ENCODE measurements around the gene FOXD3. TPM values are rescaled to one million over a fixed set of nuclear protein-coding genes. Genes with fewer than 3 reads are reported as not detected.
"Not testable (repeated sequence)": the region's sequence is repeated elsewhere in the genome, so short reads cannot be mapped to it uniquely, and the experiment has no call there.

Gene FOXD3
- total and polyA plus RNA-seq, 3 experiments from 2014 or later: not detected

DNA sequence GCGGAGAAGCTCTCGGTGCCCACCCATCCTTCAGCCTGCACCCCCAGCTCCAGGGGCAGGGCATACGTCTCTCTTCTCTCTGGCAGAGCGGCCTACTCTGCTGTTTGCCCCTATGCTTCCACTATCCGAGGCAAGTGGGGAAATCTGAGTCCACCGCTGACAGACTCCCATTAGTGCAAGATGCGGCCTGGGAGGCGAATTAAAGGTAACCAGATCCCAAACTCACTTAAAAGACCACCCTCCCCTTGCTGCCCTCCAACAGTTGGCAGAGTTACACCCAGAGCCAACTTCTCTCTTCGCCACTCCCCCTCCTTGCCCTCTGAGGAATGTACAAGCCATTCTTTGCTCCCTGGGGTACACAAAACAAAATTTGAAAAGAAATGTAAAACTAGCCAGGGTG lies 6.4 kb downstream of the FOXD3 start:
- Histone ChIP-seq H3K4me3 (ENCODE audit: low read length) (no peak overlapping the region), H3K9me3 (ENCODE audit: low read length) (no peaks in the 10 kb centered on the region), H3K27ac (ENCODE audit: low read depth, low read length) (no peak overlapping the region), H3K27me3 (ENCODE audit: insufficient read depth, low read length, poor library complexity, severe bottlenecking) (peaks cover 68% of the 10 kb centered on the region), H3K36me3 (ENCODE audit: insufficient read depth, low read length) (no peaks in the 10 kb centered on the region), H3K4me1 (ENCODE audit: insufficient read depth, low read length) (peaks cover 9% of the 10 kb centered on the region)
- DNase-seq: no peak
- H3K36me3 Mint-ChIP-seq: peaks cover 0 to 7% (median 0%) of the 10 kb centered on the region in 3 donors
- H3K27me3 Mint-ChIP-seq: peaks cover 72 to 84% of the 10 kb centered on the region in 2 donors
- H3K9me3 Mint-ChIP-seq: peaks cover 4 to 47% (median 34%) of the 10 kb centered on the region in 5 donors
- peaks cover 19 to 33% (median 22%) of the 10 kb centered on the region in 3 donors for H3K4me1 Mint-ChIP-seq
- CTCF ChIA-PET: no interaction called here
- POLR2A ChIA-PET: no interaction called here
- H3K4me3 Mint-ChIP-seq: peak overlapping the region in 1 of 7 donors; percentile 63
- peak overlapping the region in 1 of 8 donors; percentile 69 for H3K27ac Mint-ChIP-seq

- H3K9me3 Mint-ChIP-seq: peaks cover 4 to 42% (median 29%) of the 10 kb centered on the region in 5 donors
- peaks cover 0 to 7% (median 0%) of the 10 kb centered on the region in 3 donors for H3K36me3 Mint-ChIP-seq
- H3K9me3 ChIP-seq (ENCODE audit: low read length): no peaks in the 10 kb centered on the region
- H3K27me3 ChIP-seq (ENCODE audit: insufficient read depth, low read length, poor library complexity, severe bottlenecking): peaks cover 62% of the 10 kb centered on the region
- peaks cover 74 to 89% of the 10 kb centered on the region in 2 donors for H3K27me3 Mint-ChIP-seq
- H3K4me1 Mint-ChIP-seq: peaks cover 17 to 28% (median 18%) of the 10 kb centered on the region in 3 donors
- H3K4me1 ChIP-seq (ENCODE audit: insufficient read depth, low read length): peaks cover 9% of the 10 kb centered on the region
- H3K27ac ChIP-seq (ENCODE audit: low read depth, low read length): no peak overlapping the region
- peak overlapping the region in 1 of 8 donors; percentile 67 for H3K27ac Mint-ChIP-seq
- ChIA-PET CTCF (no interaction called here), POLR2A (no interaction called here)
- peak overlapping the region in 5 of 7 donors; percentile 39 to 73 (median 58) for H3K4me3 Mint-ChIP-seq
- DNase-seq: peak in 1 of 5 donors; percentile 3
- H3K4me3 ChIP-seq (ENCODE audit: low read length): no peak overlapping the region
- no peaks in the 10 kb centered on the region for H3K36me3 ChIP-seq (ENCODE audit: insufficient read depth, low read length)
Observed at GRCh38 chr1:63329621-63330330, 7.4 kb downstream of the FOXD3 start.

GRCh38 chr1:63330331-63330916 lies 8.1 kb downstream of the FOXD3 start:
- Histone ChIP-seq H3K36me3 (ENCODE audit: insufficient read depth, low read length) (no peaks in the 10 kb centered on the region), H3K27ac (ENCODE audit: low read depth, low read length) (no peak overlapping the region), H3K27me3 (ENCODE audit: insufficient read depth, low read length, poor library complexity, severe bottlenecking) (peaks cover 65% of the 10 kb centered on the region), H3K9me3 (ENCODE audit: low read length) (no peaks in the 10 kb centered on the region), H3K4me3 (ENCODE audit: low read length) (no peak overlapping the region), H3K4me1 (ENCODE audit: insufficient read depth, low read length) (peaks cover 9% of the 10 kb centered on the region)
- ChIA-PET POLR2A (no interaction called here), CTCF (no interaction called here)
- Mint-ChIP-seq H3K4me1 (peaks cover 17 to 24% (median 18%) of the 10 kb centered on the region in 3 donors), H3K27me3 (peaks cover 67 to 90% of the 10 kb centered on the region in 2 donors), H3K4me3 (peak overlapping the region in 5 of 7 donors; percentile 14 to 81 (median 58)), H3K36me3 (peaks cover 0 to 7% (median 0%) of the 10 kb centered on the region in 3 donors), H3K27ac (peak overlapping the region in 2 of 8 donors; percentile 3 to 55), H3K9me3 (peaks cover 4 to 39% (median 29%) of the 10 kb centered on the region in 5 donors)
- no peak for DNase-seq

GRCh38 chr1:63342402-63342801 lies 20.0 kb downstream of the FOXD3 start:
- POLR2A ChIA-PET: no interaction called here
- Mint-ChIP-seq H3K4me1 (no peaks in the 10 kb centered on the region), H3K27me3 (peaks cover 34 to 47% of the 10 kb centered on the region in 2 donors), H3K27ac (no peak overlapping the region), H3K36me3 (no peaks in the 10 kb centered on the region), H3K9me3 (peaks cover 0 to 2% (median 0%) of the 10 kb centered on the region in 5 donors), H3K4me3 (no peak overlapping the region)
- CTCF ChIA-PET: no interaction called here
- H3K9me3 ChIP-seq (ENCODE audit: low read length): no peaks in the 10 kb centered on the region
- H3K27ac ChIP-seq (ENCODE audit: low read depth, low read length): no peak overlapping the region
- no peaks in the 10 kb centered on the region for H3K36me3 ChIP-seq (ENCODE audit: insufficient read depth, low read length)
- no peaks in the 10 kb centered on the region for H3K4me1 ChIP-seq (ENCODE audit: insufficient read depth, low read length)
- H3K27me3 ChIP-seq (ENCODE audit: insufficient read depth, low read length, poor library complexity, severe bottlenecking): peaks cover 3% of the 10 kb centered on the region
- DNase-seq: no peak
- no peak overlapping the region for H3K4me3 ChIP-seq (ENCODE audit: low read length)

GRCh38 chr1:63343922-63344321 lies 21.6 kb downstream of the FOXD3 start:
- H3K4me3 ChIP-seq (ENCODE audit: low read length): no peak overlapping the region
- H3K27ac ChIP-seq (ENCODE audit: low read depth, low read length): no peak overlapping the region
- H3K27me3 Mint-ChIP-seq: peaks cover 32 to 47% of the 10 kb centered on the region in 2 donors
- CTCF ChIA-PET: no interaction called here
- peaks cover 3% of the 10 kb centered on the region for H3K27me3 ChIP-seq (ENCODE audit: insufficient read depth, low read length, poor library complexity, severe bottlenecking)
- no peaks in the 10 kb centered on the region for H3K36me3 ChIP-seq (ENCODE audit: insufficient read depth, low read length)
- H3K27ac Mint-ChIP-seq: no peak overlapping the region
- H3K4me1 ChIP-seq (ENCODE audit: insufficient read depth, low read length): no peaks in the 10 kb centered on the region
- H3K4me3 Mint-ChIP-seq: no peak overlapping the region
- peaks cover 0 to 2% (median 0%) of the 10 kb centered on the region in 5 donors for H3K9me3 Mint-ChIP-seq
- H3K36me3 Mint-ChIP-seq: no peaks in the 10 kb centered on the region
- POLR2A ChIA-PET: no interaction called here
- H3K9me3 ChIP-seq (ENCODE audit: low read length): no peaks in the 10 kb centered on the region
- no peak for DNase-seq
- no peaks in the 10 kb centered on the region for H3K4me1 Mint-ChIP-seq

- Histone ChIP-seq H3K4me1 (ENCODE audit: insufficient read depth, low read length) (no peaks in the 10 kb centered on the region), H3K27ac (ENCODE audit: low read depth, low read length) (no peak overlapping the region), H3K36me3 (ENCODE audit: insufficient read depth, low read length) (no peaks in the 10 kb centered on the region), H3K9me3 (ENCODE audit: low read length) (no peaks in the 10 kb centered on the region), H3K4me3 (ENCODE audit: low read length) (no peak overlapping the region), H3K27me3 (ENCODE audit: insufficient read depth, low read length, poor library complexity, severe bottlenecking) (peaks cover 13% of the 10 kb centered on the region)
- Mint-ChIP-seq H3K36me3 (no peaks in the 10 kb centered on the region), H3K27ac (no peak overlapping the region), H3K4me1 (no peaks in the 10 kb centered on the region), H3K27me3 (peaks cover 22 to 48% of the 10 kb centered on the region in 2 donors), H3K9me3 (peaks cover 0 to 2% (median 0%) of the 10 kb centered on the region in 5 donors), H3K4me3 (no peak overlapping the region)
- ChIA-PET CTCF (no interaction called here), POLR2A (no interaction called here)
- no peak for DNase-seq
Observed at GRCh38 chr1:63350320-63350719, 28.0 kb downstream of the FOXD3 start.

GRCh38 chr1:63352736-63353135 lies 30.4 kb downstream of the FOXD3 start:
- Histone ChIP-seq H3K36me3 (ENCODE audit: insufficient read depth, low read length) (no peaks in the 10 kb centered on the region), H3K4me3 (ENCODE audit: low read length) (no peak overlapping the region), H3K4me1 (ENCODE audit: insufficient read depth, low read length) (no peaks in the 10 kb centered on the region), H3K9me3 (ENCODE audit: low read length) (no peaks in the 10 kb centered on the region), H3K27me3 (ENCODE audit: insufficient read depth, low read length, poor library complexity, severe bottlenecking) (peaks cover 13% of the 10 kb centered on the region), H3K27ac (ENCODE audit: low read depth, low read length) (no peak overlapping the region)
- no peak overlapping the region for H3K27ac Mint-ChIP-seq
- H3K36me3 Mint-ChIP-seq: no peaks in the 10 kb centered on the region
- H3K27me3 Mint-ChIP-seq: peaks cover 20 to 49% of the 10 kb centered on the region in 2 donors
- ChIA-PET CTCF (no interaction called here), POLR2A (no interaction called here)
- no peak for DNase-seq
- no peaks in the 10 kb centered on the region for H3K9me3 Mint-ChIP-seq
- H3K4me1 Mint-ChIP-seq: no peaks in the 10 kb centered on the region
- no peak overlapping the region for H3K4me3 Mint-ChIP-seq

DNA sequence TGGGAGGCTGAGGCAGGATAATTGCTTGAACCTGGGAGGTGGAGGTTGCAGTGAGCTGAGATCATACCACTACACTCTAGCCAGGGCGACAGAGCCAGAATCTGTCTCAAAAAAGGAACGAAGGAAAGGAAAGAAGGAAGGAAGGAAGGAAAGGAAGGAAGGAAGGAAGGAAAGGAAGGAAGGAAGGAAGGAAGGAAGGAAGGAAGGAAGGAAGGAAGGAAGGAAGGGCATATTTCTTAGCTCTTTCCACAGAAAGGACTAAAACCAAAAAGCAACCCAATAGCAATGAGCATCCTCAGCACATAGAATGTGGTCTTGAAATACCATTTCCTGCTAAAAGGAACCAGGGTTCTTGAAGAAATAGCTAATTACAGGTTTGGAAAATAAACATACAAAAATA lies 33.9 kb downstream of the FOXD3 start:
- POLR2A ChIA-PET; H3K27ac ChIP-seq (ENCODE audit: low read depth, low read length); H3K36me3 Mint-ChIP-seq; H3K36me3 ChIP-seq (ENCODE audit: insufficient read depth, low read length); H3K4me1 ChIP-seq (ENCODE audit: insufficient read depth, low read length); CTCF ChIA-PET; H3K4me3 ChIP-seq (ENCODE audit: low read length); H3K9me3 ChIP-seq (ENCODE audit: low read length); H3K4me3 Mint-ChIP-seq; H3K4me1 Mint-ChIP-seq; H3K9me3 Mint-ChIP-seq; DNase-seq: not testable (repeated sequence)
- Mint-ChIP-seq H3K27me3 (peaks cover 14 to 55% of the 10 kb centered on the region in 2 donors), H3K27ac (peak overlapping the region in 1 of 8 donors; percentile 2)
- peaks cover 13% of the 10 kb centered on the region for H3K27me3 ChIP-seq (ENCODE audit: insufficient read depth, low read length, poor library complexity, severe bottlenecking)
